Gastrocnemius medialis (tissue), 4 donors: ENCODE data around the gene ZC3H12A. TPM values are rescaled to one million over a fixed set of nuclear protein-coding genes. Genes with fewer than 3 reads are reported as not detected.

Experiments
- ATAC-seq, 2 donors: fragments of 150-250 bp; one replicate each; pipeline ENCODE4 v1.9.1; 2016
- DNase-seq, 2 donors: peaks; one replicate each; pipeline ENCODE4 v3.0.0-alpha.2; 2019
- H3K27ac ChIP-seq, 4 donors: fragments of 200-600 bp; sonication (generic); 1 replicate in 1 of 4; 2 replicates in 3 of 4; pipeline ENCODE4 v1.5.1; 2016 to 2018; ENCODE audit warnings: mild to moderate bottlenecking in 2 of 4, moderate library complexity in 1 of 4
- H3K27me3 ChIP-seq, 3 donors: fragments of 200-600 bp; sonication (generic) in 2 of 3; 1 replicate in 1 of 3; 2 replicates in 2 of 3; pipeline versions ENCODE4 v1.5.1 to v1.6.0; 2016 to 2019; ENCODE audit warnings: mild to moderate bottlenecking in 1 of 3, moderate library complexity in 1 of 3
- H3K36me3 ChIP-seq, 2 donors: fragments of 200-600 bp; sonication (generic) in 1 of 2; one replicate each; pipeline ENCODE4 v1.5.1; 2017 to 2018
- H3K4me1 ChIP-seq, 2 donors: fragments of 200-600 bp; sonication (generic) in 1 of 2; one replicate each; pipeline ENCODE4 v1.5.1; 2016 to 2017; ENCODE audit warnings: mild to moderate bottlenecking in 2 of 2
- H3K4me3 ChIP-seq, 4 donors: fragments of 200-600 bp; sonication (generic) in 3 of 4; 1 replicate in 1 of 4; 2 replicates in 3 of 4; pipeline ENCODE4 v1.5.1; 2016 to 2019; ENCODE audit warnings: mild to moderate bottlenecking in 2 of 4
- H3K9me3 ChIP-seq, 3 donors: fragments of 200-600 bp; sonication (generic) in 2 of 3; 1 replicate in 1 of 3; 2 replicates in 2 of 3; pipeline ENCODE4 v1.5.1; 2016 to 2019
- CTCF ChIP-seq, 5 experiments: fragments of 450-650 bp in 3 of 5; fragments of 200-600 bp in 2 of 5; sonication (generic) in 2 of 5; IDR thresholded peaks in 4 of 5; conservative IDR thresholded peaks in 1 of 5; 1 replicate in 4 of 5; 2 replicates in 1 of 5; pipeline ENCODE4 v1.5.1; 2016 to 2019; ENCODE audit warnings: antibody characterized with exemption in 5 of 5, mild to moderate bottlenecking in 3 of 5, moderate library complexity in 3 of 5
- POLR2A ChIP-seq, 2 donors: fragments of 450-650 bp; IDR thresholded peaks; one replicate each; pipeline ENCODE4 v1.6.1; 2017; ENCODE audit warnings: antibody characterized with exemption in 2 of 2, mild to moderate bottlenecking in 2 of 2, moderate library complexity in 2 of 2
- in situ Hi-C, 4 donors: fragments of 200-750 bp; cut with MboI; loops; one replicate each; pipeline versions ENCODE4 v1.15.0 to v1.8.0; 2017; ENCODE audit warnings: low sequenced_read_pairs in 4 of 4
- intact Hi-C: fragments of 100-400 bp; cut with DNase I; formaldehyde crosslinking; loops from one replicate; pipeline ENCODE4 v1.15.1; 2023; ENCODE audit warnings: low total_unique reads
- total RNA-seq, 4 donors: library from RNA; depleted of rRNA; stranded (reverse); fragments of >200 nt; gene quantifications; one replicate each; pipeline versions ENCODE4 v1.1.0 to v1.2.3, GENCODE V29; 2016

Gene ZC3H12A
- total RNA-seq, 4 donors from 2014 or later = 5.3 to 27.1 (median 8.6) TPM

GRCh38 chr1:37438037-37438868 lies 36.1 kb upstream of the ZC3H12A start:
- H3K9me3 ChIP-seq = no peaks in the 10 kb centered on the region
- no peak overlapping the region for H3K27ac ChIP-seq
- intact Hi-C loops = no loop called here
- no peak for DNase-seq
- no peak for ATAC-seq
- H3K36me3 ChIP-seq = no peaks in the 10 kb centered on the region
- H3K4me1 ChIP-seq = no peaks in the 10 kb centered on the region
- peaks cover 0 to 14% (median 9%) of the 10 kb centered on the region in 3 donors for H3K27me3 ChIP-seq
- in situ Hi-C loops = loop anchor here (5.0 to 25.0 kb wide), 5 partner anchors 726 to 876 kb away; no protein-coding TSS in a partner anchor
- TF ChIP-seq POLR2A (IDR thresholded peaks at IDR 0.05) = no peak
- no peak for TF ChIP-seq CTCF (IDR thresholded peaks at IDR 0.05 in 4 of 5, conservative IDR thresholded peaks at IDR 0.05 in 1 of 5)
- no peak overlapping the region for H3K4me3 ChIP-seq

- Histone ChIP-seq H3K4me3 (no peak overlapping the region), H3K36me3 (no peaks in the 10 kb centered on the region), H3K4me1 (no peaks in the 10 kb centered on the region), H3K9me3 (no peaks in the 10 kb centered on the region), H3K27me3 (peaks cover 0 to 11% (median 9%) of the 10 kb centered on the region in 3 donors), H3K27ac (no peak overlapping the region)
- DNase-seq (no peak), ATAC-seq (no peak)
- TF ChIP-seq CTCF (IDR thresholded peaks at IDR 0.05 in 4 of 5, conservative IDR thresholded peaks at IDR 0.05 in 1 of 5) (no peak), POLR2A (IDR thresholded peaks at IDR 0.05) (no peak)
- in situ Hi-C loops = loop anchor here (5.0 to 25.0 kb wide), 5 partner anchors 727 to 877 kb away; no protein-coding TSS in a partner anchor
- intact Hi-C loops = no loop called here
These were observed 35.5 kb upstream of the ZC3H12A start for GRCh38 chr1:37438869-37439343.

- TF ChIP-seq POLR2A (IDR thresholded peaks at IDR 0.05) = no peak
- no peak for TF ChIP-seq CTCF (IDR thresholded peaks at IDR 0.05 in 4 of 5, conservative IDR thresholded peaks at IDR 0.05 in 1 of 5)
- intact Hi-C loops (no loop called here), in situ Hi-C loops (loop anchor here (5.0 to 25.0 kb wide), 5 partner anchors 727 to 877 kb away; no protein-coding TSS in a partner anchor)
- Histone ChIP-seq H3K4me3 (no peak overlapping the region), H3K27ac (no peak overlapping the region), H3K36me3 (no peaks in the 10 kb centered on the region), H3K9me3 (no peaks in the 10 kb centered on the region), H3K27me3 (peaks cover 0 to 11% (median 9%) of the 10 kb centered on the region in 3 donors), H3K4me1 (no peaks in the 10 kb centered on the region)
- no peak for ATAC-seq
- no peak for DNase-seq
These were observed 34.9 kb upstream of the ZC3H12A start for GRCh38 chr1:37439349-37439995.

GRCh38 chr1:37441490-37441889 lies 32.9 kb upstream of the ZC3H12A start:
- Histone ChIP-seq H3K27me3 (peaks cover 3 to 16% (median 16%) of the 10 kb centered on the region in 3 donors), H3K36me3 (no peaks in the 10 kb centered on the region), H3K9me3 (no peaks in the 10 kb centered on the region), H3K27ac (no peak overlapping the region), H3K4me3 (no peak overlapping the region), H3K4me1 (no peaks in the 10 kb centered on the region)
- in situ Hi-C loops (loop anchor here in 3 of 4 donors (25.0 kb wide), 2 partner anchors 729 to 879 kb away; no protein-coding TSS in a partner anchor), intact Hi-C loops (no loop called here)
- ATAC-seq (no peak), DNase-seq (no peak)
- TF ChIP-seq CTCF (IDR thresholded peaks at IDR 0.05 in 4 of 5, conservative IDR thresholded peaks at IDR 0.05 in 1 of 5) (no peak), POLR2A (IDR thresholded peaks at IDR 0.05) (no peak)
